SK-N-SH (cell line): ENCODE data around the gene CDC42SE1. TPM values are rescaled to one million over a fixed set of nuclear protein-coding genes. Genes with fewer than 3 reads are reported as not detected.

Experiments
- CTCF ChIA-PET: fragments of 300-600, 350-600 bp; formaldehyde crosslinking; extraction: SDS; loops from one replicate; lab custom pipeline; 2021; lab: Yijun Ruan, JAX
- POLR2A ChIA-PET: fragments of 350-600 bp; sonication (Branson Sonifier 250); formaldehyde crosslinking; extraction: SDS; loops from one replicate; lab custom pipeline; 2020; ENCODE audit warnings: antibody characterized with exemption, inconsistent platforms; lab: Yijun Ruan, JAX
- DNase-seq: peaks from one replicate; pipeline ENCODE4 v3.0.0; 2012
- H2AFZ ChIP-seq: fragments of 200-600 bp; sonication (generic); 2 replicates; pipeline ENCODE4 v1.8.1; 2016; ENCODE audit warnings: antibody characterized with exemption, mild to moderate bottlenecking, low read depth
- H3F3A ChIP-seq: fragments of 200-600 bp; sonication (generic); replicated peaks from 2 replicates; pipeline ENCODE3; 2016; ENCODE audit warnings: antibody characterized with exemption, mild to moderate bottlenecking; ENCODE audit not compliant: insufficient read depth
- H3K27ac ChIP-seq, 2 experiments: fragments of 200-500 bp in 1 of 2; fragments of 200-600 bp in 1 of 2; sonication (Bioruptor generic) in 1 of 2; sonication (generic), shearing (Covaris generic) in 1 of 2; 2 replicates each; pipeline versions ENCODE4 v1.5.1 to v1.6.1; 2014 to 2016; ENCODE audit warnings: low read depth in 2 of 2, inconsistent platforms in 1 of 2, low read length in 1 of 2, mild to moderate bottlenecking in 1 of 2, mixed read lengths in 1 of 2
- H3K27me3 ChIP-seq: fragments of 200-600 bp; sonication (generic), shearing (Covaris generic); 2 replicates; pipeline ENCODE4 v1.6.1; 2016; ENCODE audit warnings: mixed run types; ENCODE audit not compliant: insufficient read depth
- H3K36me3 ChIP-seq, 2 experiments: fragments of 200-500 bp in 1 of 2; fragments of 200-600 bp in 1 of 2; sonication (Bioruptor generic) in 1 of 2; sonication (generic) in 1 of 2; replicated peaks in 1 of 2; 2 replicates each; pipeline versions ENCODE3 to v1.5.1; 2014 to 2016; ENCODE audit warnings: low read length in 1 of 2, mild to moderate bottlenecking in 1 of 2; ENCODE audit not compliant: insufficient read depth in 2 of 2, control insufficient read depth in 1 of 2
- H3K4me1 ChIP-seq, 2 experiments: fragments of 200-500 bp in 1 of 2; fragments of 200-600 bp in 1 of 2; sonication (Bioruptor generic) in 1 of 2; sonication (generic), shearing (Covaris generic) in 1 of 2; 2 replicates each; pipeline versions ENCODE4 v1.5.1 to v1.6.1; 2014 to 2016; ENCODE audit warnings: low read depth in 1 of 2, low read length in 1 of 2, mixed run types in 1 of 2; ENCODE audit not compliant: insufficient read depth in 2 of 2, control insufficient read depth in 1 of 2
- H3K4me2 ChIP-seq: fragments of 200-600 bp; sonication (generic), shearing (Covaris generic); 2 replicates; pipeline ENCODE4 v1.6.1; 2017; ENCODE audit warnings: mixed run types
- H3K4me3 ChIP-seq, 2 experiments: fragments of 200-500 bp in 1 of 2; fragments of 200-600 bp in 1 of 2; sonication (Bioruptor generic) in 1 of 2; sonication (generic), shearing (Covaris generic) in 1 of 2; 2 replicates each; pipeline versions ENCODE4 v1.5.1 to v1.8.1; 2014 to 2016; ENCODE audit warnings: low read depth in 2 of 2, inconsistent platforms in 1 of 2, low read length in 1 of 2, mild to moderate bottlenecking in 1 of 2, mixed read lengths in 1 of 2, moderate library complexity in 1 of 2
- H3K79me2 ChIP-seq: fragments of 200-600 bp; sonication (generic); 2 replicates; pipeline ENCODE4 v1.8.1; 2017; ENCODE audit warnings: mild to moderate bottlenecking; ENCODE audit not compliant: insufficient read depth
- H3K9ac ChIP-seq: fragments of 200-600 bp; sonication (generic); 2 replicates; pipeline ENCODE4 v1.6.1; 2017; ENCODE audit warnings: mixed run types
- H3K9me2 ChIP-seq: fragments of 200-600 bp; sonication (generic); 2 replicates; pipeline ENCODE4 v1.6.1; 2017; ENCODE audit warnings: mixed run types
- H3K9me3 ChIP-seq: fragments of 200-600 bp; sonication (generic); 2 replicates; pipeline ENCODE4 v1.6.1; 2017; ENCODE audit warnings: mixed run types, mild to moderate bottlenecking, moderate library complexity
- H4K20me1 ChIP-seq: fragments of 200-600 bp; sonication (generic); 2 replicates; pipeline ENCODE4 v1.6.1; 2017; ENCODE audit warnings: mild to moderate bottlenecking, mixed run types; ENCODE audit not compliant: insufficient read depth
- CHD2 ChIP-seq: fragments of 150-350 bp; IDR thresholded peaks from 2 replicates; pipeline ENCODE4 v1.6.1; 2018; ENCODE audit warnings: low read length; ENCODE audit not compliant: partially characterized antibody
- CTCF ChIP-seq: fragments of 200-600 bp; sonication (generic); IDR thresholded peaks from 2 replicates; pipeline ENCODE4 v1.6.1; 2017; ENCODE audit warnings: antibody characterized with exemption, mild to moderate bottlenecking, moderate library complexity
- ELF1 ChIP-seq: IDR thresholded peaks from 2 replicates; pipeline ENCODE4 v1.4.0; 2012
- EP300 ChIP-seq, 2 experiments: IDR thresholded peaks; 2 replicates each; pipeline versions ENCODE4 v1.4.0 to v1.6.1; 2012; ENCODE audit warnings: borderline replicate concordance in 1 of 2, low read depth in 1 of 2, low read length in 1 of 2
- EZH2phosphoT487 ChIP-seq: fragments of 200-600 bp; sonication (generic); IDR thresholded peaks from 2 replicates; pipeline ENCODE4 v1.6.1; 2017; ENCODE audit warnings: low read depth, mixed run types, mild to moderate bottlenecking, antibody characterized with exemption, moderate library complexity, borderline replicate concordance
- FOXM1 ChIP-seq: IDR thresholded peaks from 2 replicates; pipeline ENCODE4 v1.4.0; 2012; ENCODE audit warnings: low read depth, mild to moderate bottlenecking
- GATA2 ChIP-seq: sonication (generic); formaldehyde crosslinking; IDR thresholded peaks from 2 replicates; pipeline ENCODE4 v1.5.0; 2020; ENCODE audit warnings: mild to moderate bottlenecking, missing genetic modification reagents
- MAX ChIP-seq: IDR thresholded peaks from 2 replicates; pipeline ENCODE4 v1.4.0; 2012; ENCODE audit warnings: low read depth
- MEF2A ChIP-seq: IDR thresholded peaks from 2 replicates; pipeline ENCODE4 v1.4.0; 2012; ENCODE audit warnings: low read depth, borderline replicate concordance
- MXI1 ChIP-seq: IDR thresholded peaks from 2 replicates; pipeline ENCODE4 v1.6.1; 2012; ENCODE audit warnings: mild to moderate bottlenecking, low read depth, low read length, improper control_type of control experiment
- NRF1 ChIP-seq: IDR thresholded peaks from 2 replicates; pipeline ENCODE4 v1.6.1; 2012; ENCODE audit warnings: low read depth, mild to moderate bottlenecking, low read length
- POLR2AphosphoS5 ChIP-seq: IDR thresholded peaks from 2 replicates; pipeline ENCODE4 v1.6.1; 2012; ENCODE audit warnings: low read depth, low read length
- RAD21 ChIP-seq: IDR thresholded peaks from 2 replicates; pipeline ENCODE4 v1.6.1; 2012; ENCODE audit warnings: mild to moderate bottlenecking, low read length
- RCOR1 ChIP-seq: fragments of 150-350 bp; IDR thresholded peaks from 2 replicates; pipeline ENCODE4 v1.6.1; 2017; ENCODE audit warnings: antibody characterized with exemption, low read length
- REST ChIP-seq: IDR thresholded peaks from 2 replicates; pipeline ENCODE4 v1.6.1; 2012; ENCODE audit warnings: mild to moderate bottlenecking, low read depth, low read length, moderate library complexity
- RFX5 ChIP-seq: IDR thresholded peaks from 2 replicates; pipeline ENCODE4 v1.6.1; 2012; ENCODE audit warnings: mild to moderate bottlenecking, improper control_type of control experiment, low read length
- RXRA ChIP-seq: IDR thresholded peaks from 2 replicates; pipeline ENCODE4 v1.4.0; 2012; ENCODE audit warnings: low read depth, mild to moderate bottlenecking, borderline replicate concordance
- TAF1 ChIP-seq: IDR thresholded peaks from 2 replicates; pipeline ENCODE4 v1.6.1; 2012; ENCODE audit warnings: low read depth, mild to moderate bottlenecking, low read length, moderate library complexity, borderline replicate concordance
- TCF12 ChIP-seq: IDR thresholded peaks from 2 replicates; pipeline ENCODE4 v1.4.0; 2012
- TEAD4 ChIP-seq: IDR thresholded peaks from 2 replicates; pipeline ENCODE4 v1.4.0; 2012; ENCODE audit warnings: mild to moderate bottlenecking, borderline replicate concordance; ENCODE audit not compliant: insufficient read depth
- USF2 ChIP-seq: fragments of 150-350 bp; IDR thresholded peaks from 2 replicates; pipeline ENCODE4 v1.6.1; 2017; ENCODE audit warnings: antibody characterized with exemption, low read length, low read depth, borderline replicate concordance
- ZBTB33 ChIP-seq: IDR thresholded peaks from 2 replicates; pipeline ENCODE4 v1.4.0; 2012; ENCODE audit warnings: low read depth, borderline replicate concordance
- WGBS: methylation state at CpG from one replicate; pipeline ENCODE4 v1.1.6; 2017; ENCODE audit warnings: low lambda C conversion rate; 5-methylcytosine and 5-hydroxymethylcytosine counted together
- polyA plus RNA-seq, 3 experiments: library from polyadenylated mRNA; depleted of rRNA; stranded (reverse); fragments of >200 nt; gene quantifications; 2 replicates each; pipeline ENCODE4 v1.2.3, GENCODE V29; 2012

The CDC42SE1 gene
- polyA plus RNA-seq, 1 of the 3 experiments (the other 2 are of a cell fraction): 47.8 TPM

- no peak for TF ChIP-seq USF2
- no peak for TF ChIP-seq ZBTB33
- no peak for TF ChIP-seq MXI1
- no peak for TF ChIP-seq RXRA
- TF ChIP-seq TAF1: no peak
- TF ChIP-seq CHD2: no peak
- TF ChIP-seq TCF12: no peak
- TF ChIP-seq, all 33 proteins: peak for 0
Measured at GRCh38 chr1:151061704-151062103, 2.3 kb upstream of the CDC42SE1 start (continued).

GRCh38 chr1:151060657-151061421, 1.4 kb upstream of the CDC42SE1 start:
- WGBS: 3% methylated on average over 4 of the region's 4 CpGs
- peaks cover 27% of the 10 kb centered on the region for H3F3A ChIP-seq
- peak overlapping the region; percentile 83 for H2AFZ ChIP-seq
- peaks cover 21 to 32% of the 10 kb centered on the region in 2 experiments for H3K4me1 ChIP-seq
- H3K27me3 ChIP-seq: no peaks in the 10 kb centered on the region
- H3K9me2 ChIP-seq: no peaks in the 10 kb centered on the region
- peak overlapping the region; percentile 79 to 81 for H3K4me3 ChIP-seq
- peak overlapping the region; percentile 91 for H3K4me2 ChIP-seq
- ChIA-PET POLR2A (interaction anchor here (0.9 to 2.0 kb wide), 4 partner anchors 10 to 81 kb away, joined by 3 to 9 read pairs (median 4); partner anchors contain the start of gene MINDY1), CTCF (interaction anchor here (1.0 to 7.4 kb wide), 9 partner anchors 11 to 88 kb away, joined by 3 to 67 read pairs (median 9); partner anchors contain the start of genes C1orf56, GABPB2 and MINDY1)
- H4K20me1 ChIP-seq: peaks cover 47% of the 10 kb centered on the region
- peaks cover 100% of the 10 kb centered on the region for H3K79me2 ChIP-seq
- peaks cover 10 to 19% of the 10 kb centered on the region in 2 experiments for H3K36me3 ChIP-seq
- DNase-seq: peak; percentile 35
- H3K9ac ChIP-seq: peak overlapping the region; percentile 93
- no peaks in the 10 kb centered on the region for H3K9me3 ChIP-seq
- peak overlapping the region; percentile 99 for H3K27ac ChIP-seq
- TF ChIP-seq RCOR1 (no peak), POLR2AphosphoS5 (no peak), MXI1 (no peak; the same call in 1 of the 2 replicates), ELF1 (no peak), MAX (peak; percentile 51; the same call in 1 of the 2 replicates), CTCF (no peak), RFX5 (no peak), MEF2A (no peak), EP300 (IDR thresholded peaks at IDR 0.05; ENCODE audit: borderline replicate concordance in 1 of 2, low read depth in 1 of 2, low read length in 1 of 2) (no peak), RAD21 (peak; percentile 15; the same call in 1 of the 2 replicates), GATA2 (CRISPR knock-in tag) (0 out of 2 replicates have a peak, but pooled peaks have one; percentile 36), EZH2phosphoT487 (no peak), REST (no peak), NRF1 (no peak), TEAD4 (no peak), RXRA (no peak), FOXM1 (no peak)
